Measurements from ENCODE around the gene RPS6KA4. TPM values are rescaled to one million over a fixed set of nuclear protein-coding genes. Genes with fewer than 3 reads are reported as not detected.

RPS6KA4 gene
- total and polyA plus RNA-seq, 2 of the 13 experiments (the other 11 are each of a cell fraction or from before 2014, with no cell fraction given) = 8.9 to 14.2 TPM

DNA sequence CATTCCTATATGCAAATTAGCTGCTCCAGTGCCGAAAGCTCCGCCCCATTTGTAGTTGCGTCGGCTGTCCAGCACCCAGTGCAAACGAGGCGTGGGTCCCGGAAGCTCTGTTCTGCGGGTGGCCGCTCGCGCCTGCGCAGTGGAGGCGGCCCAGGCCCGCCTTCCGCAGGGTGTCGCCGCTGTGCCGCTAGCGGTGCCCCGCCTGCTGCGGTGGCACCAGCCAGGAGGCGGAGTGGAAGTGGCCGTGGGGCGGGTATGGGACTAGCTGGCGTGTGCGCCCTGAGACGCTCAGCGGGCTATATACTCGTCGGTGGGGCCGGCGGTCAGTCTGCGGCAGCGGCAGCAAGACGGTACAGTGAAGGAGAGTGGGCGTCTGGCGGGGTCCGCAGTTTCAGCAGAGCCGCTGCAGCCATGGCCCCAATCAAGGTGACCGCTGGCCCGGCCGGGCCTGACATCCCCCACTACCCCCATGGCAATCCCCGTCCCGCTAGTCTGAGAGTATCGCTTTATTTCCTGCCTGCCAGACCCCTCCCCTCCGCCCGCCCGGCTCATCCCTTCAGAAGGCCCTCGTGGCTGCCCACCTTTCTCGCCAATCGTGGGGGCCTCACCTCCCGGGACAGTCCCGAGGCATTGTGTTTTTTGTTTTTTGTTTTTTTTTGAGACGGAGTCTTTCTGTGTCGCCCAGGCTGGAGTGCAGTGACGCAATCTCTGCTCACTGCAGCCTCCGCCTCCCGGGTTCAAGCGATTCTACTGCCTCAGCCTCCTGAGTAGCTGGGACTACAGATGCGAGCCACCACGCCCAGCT is 40.8 kb upstream of the RPS6KA4 start, which contains the start of gene PRDX5 (continued):
- TF ChIP-seq, protein P1, sequence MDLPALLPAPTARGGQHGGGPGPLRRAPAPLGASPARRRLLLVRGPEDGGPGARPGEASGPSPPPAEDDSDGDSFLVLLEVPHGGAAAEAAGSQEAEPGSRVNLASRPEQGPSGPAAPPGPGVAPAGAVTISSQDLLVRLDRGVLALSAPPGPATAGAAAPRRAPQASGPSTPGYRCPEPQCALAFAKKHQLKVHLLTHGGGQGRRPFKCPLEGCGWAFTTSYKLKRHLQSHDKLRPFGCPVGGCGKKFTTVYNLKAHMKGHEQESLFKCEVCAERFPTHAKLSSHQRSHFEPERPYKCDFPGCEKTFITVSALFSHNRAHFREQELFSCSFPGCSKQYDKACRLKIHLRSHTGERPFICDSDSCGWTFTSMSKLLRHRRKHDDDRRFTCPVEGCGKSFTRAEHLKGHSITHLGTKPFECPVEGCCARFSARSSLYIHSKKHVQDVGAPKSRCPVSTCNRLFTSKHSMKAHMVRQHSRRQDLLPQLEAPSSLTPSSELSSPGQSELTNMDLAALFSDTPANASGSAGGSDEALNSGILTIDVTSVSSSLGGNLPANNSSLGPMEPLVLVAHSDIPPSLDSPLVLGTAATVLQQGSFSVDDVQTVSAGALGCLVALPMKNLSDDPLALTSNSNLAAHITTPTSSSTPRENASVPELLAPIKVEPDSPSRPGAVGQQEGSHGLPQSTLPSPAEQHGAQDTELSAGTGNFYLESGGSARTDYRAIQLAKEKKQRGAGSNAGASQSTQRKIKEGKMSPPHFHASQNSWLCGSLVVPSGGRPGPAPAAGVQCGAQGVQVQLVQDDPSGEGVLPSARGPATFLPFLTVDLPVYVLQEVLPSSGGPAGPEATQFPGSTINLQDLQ (CRISPR knock-in tag; IDR thresholded peaks at IDR 0.05) = peak; percentile 70; the same call in 1 of the 2 replicates
- TF ChIP-seq ZNF296 (CRISPR knock-in tag; conservative IDR thresholded peaks at IDR 0.05) (no peak), HMG20B (CRISPR knock-in tag; conservative IDR thresholded peaks at IDR 0.05) (no peak), ZNF749 (CRISPR knock-in tag; IDR thresholded peaks at IDR 0.05; ENCODE audit: borderline replicate concordance) (peak; percentile 31; the same call in 1 of the 2 replicates), TARDBP (CRISPR knock-in tag; IDR thresholded peaks at IDR 0.05) (peak; percentile 36; the same call in 1 of the 2 replicates), HOXA7 (CRISPR knock-in tag; IDR thresholded peaks at IDR 0.05) (no peak), GABPB1 (CRISPR knock-in tag; IDR thresholded peaks at IDR 0.05) (peak; percentile 39; the same call in 1 of the 2 replicates), ZNF543 (CRISPR knock-in tag; IDR thresholded peaks at IDR 0.05) (peak; percentile 95; the same call in 1 of the 2 replicates), TSC22D2 (CRISPR knock-in tag; IDR thresholded peaks at IDR 0.05; ENCODE audit: borderline replicate concordance) (0 out of 2 replicates have a peak, but pooled peaks have one; percentile 54), ZC3H4 (CRISPR knock-in tag; IDR thresholded peaks at IDR 0.05; ENCODE audit: borderline replicate concordance) (no peak), ZNF331 (CRISPR knock-in tag; IDR thresholded peaks at IDR 0.05) (peak; percentile 49), GATAD2A (CRISPR knock-in tag; IDR thresholded peaks at IDR 0.05) (no peak), SUZ12 (IDR thresholded peaks at IDR 0.05; ENCODE audit: low read depth, low read length) (no peak), GTF3A (CRISPR knock-in tag; conservative IDR thresholded peaks at IDR 0.05) (peak; percentile 71; the same call in 1 of the 2 replicates), ZFP37 (CRISPR knock-in tag; IDR thresholded peaks at IDR 0.05; ENCODE audit: borderline replicate concordance) (no peak), ZNF292 (CRISPR knock-in tag; IDR thresholded peaks at IDR 0.05; ENCODE audit: borderline replicate concordance, low read depth) (no peak), PPARG (CRISPR knock-in tag; conservative IDR thresholded peaks at IDR 0.05) (no peak)
- TF ChIP-seq, protein P2, sequence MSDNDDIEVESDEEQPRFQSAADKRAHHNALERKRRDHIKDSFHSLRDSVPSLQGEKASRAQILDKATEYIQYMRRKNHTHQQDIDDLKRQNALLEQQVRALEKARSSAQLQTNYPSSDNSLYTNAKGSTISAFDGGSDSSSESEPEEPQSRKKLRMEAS (IDR thresholded peaks at IDR 0.05) = peak; percentile 28
- TF ChIP-seq, protein P3, sequence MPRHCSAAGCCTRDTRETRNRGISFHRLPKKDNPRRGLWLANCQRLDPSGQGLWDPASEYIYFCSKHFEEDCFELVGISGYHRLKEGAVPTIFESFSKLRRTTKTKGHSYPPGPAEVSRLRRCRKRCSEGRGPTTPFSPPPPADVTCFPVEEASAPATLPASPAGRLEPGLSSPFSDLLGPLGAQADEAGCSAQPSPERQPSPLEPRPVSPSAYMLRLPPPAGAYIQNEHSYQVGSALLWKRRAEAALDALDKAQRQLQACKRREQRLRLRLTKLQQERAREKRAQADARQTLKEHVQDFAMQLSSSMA (CRISPR knock-in tag; IDR thresholded peaks at IDR 0.05) = no peak
- TF ChIP-seq, protein P4, sequence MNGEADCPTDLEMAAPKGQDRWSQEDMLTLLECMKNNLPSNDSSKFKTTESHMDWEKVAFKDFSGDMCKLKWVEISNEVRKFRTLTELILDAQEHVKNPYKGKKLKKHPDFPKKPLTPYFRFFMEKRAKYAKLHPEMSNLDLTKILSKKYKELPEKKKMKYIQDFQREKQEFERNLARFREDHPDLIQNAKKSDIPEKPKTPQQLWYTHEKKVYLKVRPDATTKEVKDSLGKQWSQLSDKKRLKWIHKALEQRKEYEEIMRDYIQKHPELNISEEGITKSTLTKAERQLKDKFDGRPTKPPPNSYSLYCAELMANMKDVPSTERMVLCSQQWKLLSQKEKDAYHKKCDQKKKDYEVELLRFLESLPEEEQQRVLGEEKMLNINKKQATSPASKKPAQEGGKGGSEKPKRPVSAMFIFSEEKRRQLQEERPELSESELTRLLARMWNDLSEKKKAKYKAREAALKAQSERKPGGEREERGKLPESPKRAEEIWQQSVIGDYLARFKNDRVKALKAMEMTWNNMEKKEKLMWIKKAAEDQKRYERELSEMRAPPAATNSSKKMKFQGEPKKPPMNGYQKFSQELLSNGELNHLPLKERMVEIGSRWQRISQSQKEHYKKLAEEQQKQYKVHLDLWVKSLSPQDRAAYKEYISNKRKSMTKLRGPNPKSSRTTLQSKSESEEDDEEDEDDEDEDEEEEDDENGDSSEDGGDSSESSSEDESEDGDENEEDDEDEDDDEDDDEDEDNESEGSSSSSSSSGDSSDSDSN (CRISPR knock-in tag; IDR thresholded peaks at IDR 0.05) = peak; percentile 76
- TF ChIP-seq, protein P5, sequence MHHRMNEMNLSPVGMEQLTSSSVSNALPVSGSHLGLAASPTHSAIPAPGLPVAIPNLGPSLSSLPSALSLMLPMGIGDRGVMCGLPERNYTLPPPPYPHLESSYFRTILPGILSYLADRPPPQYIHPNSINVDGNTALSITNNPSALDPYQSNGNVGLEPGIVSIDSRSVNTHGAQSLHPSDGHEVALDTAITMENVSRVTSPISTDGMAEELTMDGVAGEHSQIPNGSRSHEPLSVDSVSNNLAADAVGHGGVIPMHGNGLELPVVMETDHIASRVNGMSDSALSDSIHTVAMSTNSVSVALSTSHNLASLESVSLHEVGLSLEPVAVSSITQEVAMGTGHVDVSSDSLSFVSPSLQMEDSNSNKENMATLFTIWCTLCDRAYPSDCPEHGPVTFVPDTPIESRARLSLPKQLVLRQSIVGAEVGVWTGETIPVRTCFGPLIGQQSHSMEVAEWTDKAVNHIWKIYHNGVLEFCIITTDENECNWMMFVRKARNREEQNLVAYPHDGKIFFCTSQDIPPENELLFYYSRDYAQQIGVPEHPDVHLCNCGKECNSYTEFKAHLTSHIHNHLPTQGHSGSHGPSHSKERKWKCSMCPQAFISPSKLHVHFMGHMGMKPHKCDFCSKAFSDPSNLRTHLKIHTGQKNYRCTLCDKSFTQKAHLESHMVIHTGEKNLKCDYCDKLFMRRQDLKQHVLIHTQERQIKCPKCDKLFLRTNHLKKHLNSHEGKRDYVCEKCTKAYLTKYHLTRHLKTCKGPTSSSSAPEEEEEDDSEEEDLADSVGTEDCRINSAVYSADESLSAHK (CRISPR knock-in tag; IDR thresholded peaks at IDR 0.05; ENCODE audit: borderline replicate concordance) = no peak
